Keratinocyte (primary cell): ENCODE data around the gene PHPT1.

ENCODE experiments used
- CTCF ChIP-seq, 3 experiments: IDR thresholded peaks in 1 of 3; conservative IDR thresholded peaks in 1 of 3; optimal IDR thresholded peaks in 1 of 3; 2 replicates in 2 of 3; 3 replicates in 1 of 3; pipeline versions ENCODE3 to v1.5.1; 2011; ENCODE audit warnings: low read length in 3 of 3, mild to moderate bottlenecking in 3 of 3, moderate library complexity in 2 of 3, control low read depth in 1 of 3, inconsistent platforms in 1 of 3; ENCODE audit not compliant: insufficient read depth in 2 of 3; ENCODE audit errors: extremely low read depth in 1 of 3
- EZH2 ChIP-seq: IDR thresholded peaks from one replicate; pipeline ENCODE4 v1.6.1; 2012; ENCODE audit warnings: inconsistent platforms, mild to moderate bottlenecking, low read length, moderate library complexity

- TF ChIP-seq EZH2 (no peak), CTCF (optimal IDR thresholded peaks at IDR 0.05 in 1 of 3, IDR thresholded peaks at IDR 0.05 in 1 of 3, conservative IDR thresholded peaks at IDR 0.05 in 1 of 3; ENCODE audit: extremely low read depth in 1 of 3, insufficient read depth in 2 of 3, low read length in 3 of 3) (no peak)
Measured at GRCh38 chr9:136826703-136827582, 22.3 kb upstream of the PHPT1 start.
